GM12878 (cell line): Measurements from ENCODE around the gene LENG1. TPM values are rescaled to one million over a fixed set of nuclear protein-coding genes. Genes with fewer than 3 reads are reported as not detected.

Experiments used
- ATAC-seq: fragments of 200-7000 bp; cut with Tn5 transposase; 3 replicates; pipeline ENCODE4 v1.9.1; 2020; ENCODE audit warnings: mild to moderate bottlenecking, moderate library complexity
- BruUV-seq: library from RNA; stranded (reverse); fragments of 400-500 nt; replicated peaks from 2 replicates; lab custom pipeline; 2021; lab: Mats Ljungman, UMichigan
- CTCF ChIA-PET: fragments of 300-600 bp; sonication (Branson Sonifier 250); formaldehyde crosslinking; extraction: SDS; loops from one replicate; lab custom pipeline; 2021; ENCODE audit warnings: inconsistent platforms; lab: Yijun Ruan, JAX
- POLR2A ChIA-PET: fragments of 350-600 bp; formaldehyde crosslinking; extraction: SDS; loops from one replicate; lab custom pipeline; 2021; ENCODE audit warnings: inconsistent platforms; lab: Charles Lee
- RAD21 ChIA-PET: fragments of 300-600 bp; sonication (Branson Sonifier 250); formaldehyde crosslinking; loops from one replicate; lab custom pipeline; 2023; ENCODE audit warnings: antibody characterized with exemption; ENCODE audit not compliant: unreplicated experiment; lab: Charles Lee
- SMC1A ChIA-PET: fragments of 300-600 bp; sonication (Branson Sonifier 250); formaldehyde crosslinking; loops from one replicate; lab custom pipeline; 2023; ENCODE audit not compliant: unreplicated experiment, uncharacterized antibody; lab: Charles Lee
- DNase-seq: peaks from one replicate; pipeline ENCODE4 v3.0.0-alpha.2; 2011; ENCODE audit warnings: low read depth, low spot score
- FAIRE-seq: peaks from 3 replicates; lab custom pipeline; 2011; peaks lifted over from hg19 to GRCh38; lab: Jason Lieb, UNC
- H2AFZ ChIP-seq: 2 replicates; pipeline ENCODE4 v1.6.0; 2011; ENCODE audit warnings: low read depth, low read length, control low read depth; ENCODE audit not compliant: control insufficient read depth
- H3K27ac ChIP-seq: 2 replicates; pipeline ENCODE4 v1.5.1; 2011; ENCODE audit warnings: control low read depth; ENCODE audit not compliant: control insufficient read depth, insufficient read depth
- H3K27me3 ChIP-seq, 2 experiments: replicated peaks in 1 of 2; 2 replicates each; pipeline versions ENCODE4 v1.6.0 to v1.6.1; 2011; ENCODE audit warnings: low read length in 1 of 2; ENCODE audit not compliant: control insufficient read depth in 2 of 2, insufficient read depth in 2 of 2
- H3K36me3 ChIP-seq, 2 experiments: 2 replicates each; pipeline ENCODE4 v1.5.1; 2011; ENCODE audit warnings: low read length in 1 of 2; ENCODE audit not compliant: control insufficient read depth in 2 of 2, insufficient read depth in 2 of 2
- H3K4me1 ChIP-seq: 2 replicates; pipeline ENCODE4 v1.6.1; 2011; ENCODE audit warnings: mild to moderate bottlenecking, low read length, moderate library complexity, mixed read lengths; ENCODE audit not compliant: control insufficient read depth, insufficient read depth
- H3K4me2 ChIP-seq: 2 replicates; pipeline ENCODE4 v1.6.0; 2011; ENCODE audit warnings: control low read depth; ENCODE audit not compliant: control insufficient read depth, insufficient read depth
- H3K4me3 ChIP-seq: fragments of 200-600 bp; sonication (generic); 2 replicates; pipeline ENCODE4 v1.5.1; 2016
- H3K79me2 ChIP-seq: 2 replicates; pipeline ENCODE4 v1.6.0; 2011; ENCODE audit warnings: low read length; ENCODE audit not compliant: control insufficient read depth, insufficient read depth
- H3K9ac ChIP-seq: 2 replicates; pipeline ENCODE4 v1.8.0; 2011; ENCODE audit warnings: low read length, control low read depth, mixed read lengths; ENCODE audit not compliant: control insufficient read depth, insufficient read depth
- H3K9me3 ChIP-seq: replicated peaks from 3 replicates; pipeline ENCODE4 v1.5.1; 2011; ENCODE audit warnings: mild to moderate bottlenecking, low read length; ENCODE audit not compliant: control insufficient read depth, insufficient read depth
- H4K20me1 ChIP-seq: 2 replicates; pipeline ENCODE4 v1.6.0; 2011; ENCODE audit not compliant: control insufficient read depth, insufficient read depth
- CTCF ChIP-seq, 3 experiments: IDR thresholded peaks in 2 of 3; conservative IDR thresholded peaks in 1 of 3; 2 replicates each; pipeline ENCODE4 v1.5.1; 2011; ENCODE audit warnings: low read depth in 3 of 3, low read length in 3 of 3, mild to moderate bottlenecking in 3 of 3, control low read depth in 2 of 3, moderate library complexity in 2 of 3, inconsistent platforms in 1 of 3, mixed read lengths in 1 of 3; ENCODE audit not compliant: control insufficient read depth in 2 of 3, insufficient read depth in 1 of 3; ENCODE audit errors: extremely low read depth in 1 of 3
- FOXK2 ChIP-seq: fragments of 450-650 bp; IDR thresholded peaks from 2 replicates; pipeline ENCODE4 v1.6.1; 2017; ENCODE audit warnings: mild to moderate bottlenecking, moderate library complexity
- TARDBP ChIP-seq: IDR thresholded peaks from 2 replicates; pipeline ENCODE4 v1.6.1; 2016; ENCODE audit warnings: borderline replicate concordance
- ZZZ3 ChIP-seq: IDR thresholded peaks from 2 replicates; pipeline ENCODE4 v1.6.1; 2011; ENCODE audit warnings: low read depth; ENCODE audit not compliant: control insufficient read depth, insufficient read length
- WGBS: methylation state at CpG from one replicate; pipeline ENCODE4 v1.1.6; 2016; ENCODE audit warnings: low lambda C conversion rate; ENCODE audit not compliant: insufficient replicate concordance, insufficient coverage; ENCODE audit errors: missing lambda C conversion rate; 5-methylcytosine and 5-hydroxymethylcytosine counted together
- in situ Hi-C: fragments of 300-500 bp; cut with MboI; formaldehyde crosslinking; loops from 9 replicates; pipeline ENCODE4 v1.14.3; 2018; ENCODE audit warnings: mixed read lengths
- intact Hi-C: fragments of 100-400 bp; cut with micrococcal nuclease; formaldehyde crosslinking; loops from one replicate; pipeline ENCODE4 v1.14.2; 2022; ENCODE audit not compliant: unreplicated experiment
- polyA plus RNA-seq, 11 experiments: library from polyadenylated mRNA; depleted of rRNA in 4 of 11; unstranded in 6 of 11; stranded (reverse) in 5 of 11; fragments of >200 nt; fragmentation: Nextera tagmentation in 4 of 11; fragmentation: Illumina TruSeq in 1 of 11; extraction: Ambion mirVana in 4 of 11; extraction: Trizol in 1 of 11; gene quantifications; 1 replicate in 1 of 11; 2 replicates in 10 of 11; pipeline versions ENCODE4 v1.2.1 to v1.2.3, GENCODE V29; 2011 to 2016; ENCODE audit warnings: inconsistent platforms in 2 of 11, missing spikeins in 2 of 11, low read depth in 1 of 11
- total RNA-seq, 4 experiments: library from RNA; depleted of rRNA in 3 of 4; stranded (reverse); fragments of >200 nt in 3 of 4; fragmentation: Illumina TruSeq in 1 of 4; extraction: Trizol in 1 of 4; gene quantifications; 2 replicates each; pipeline versions ENCODE4 v1.2.1 to v1.2.3, GENCODE V29; 2013 to 2021

Gene LENG1
- total and polyA plus RNA-seq, 10 of the 15 experiments (the other 5 are each of a cell fraction or from before 2014, with no cell fraction given) = 0.21 to 10.8 (median 5.8) TPM

- H3K9ac ChIP-seq = no peak overlapping the region
- no peak overlapping the region for H2AFZ ChIP-seq
- no peak overlapping the region for H3K4me3 ChIP-seq
- DNase-seq = no peak
- peaks cover 16 to 17% of the 10 kb centered on the region in 2 experiments; a peak in 3 of 4 replicates for H3K36me3 ChIP-seq
- BruUV-seq = no TSS peak
- peaks cover 11% of the 10 kb centered on the region for H3K79me2 ChIP-seq
- ChIA-PET POLR2A (no interaction called here), SMC1A (interaction anchor here (0.5 kb wide), 1 partner anchor 141 kb away, joined by 3 read pairs; no protein-coding TSS in a partner anchor), RAD21 (no interaction called here), CTCF (no interaction called here)
- no peaks in the 10 kb centered on the region for H3K27me3 ChIP-seq
- no peak for FAIRE-seq
- H3K4me2 ChIP-seq = no peak overlapping the region
- H4K20me1 ChIP-seq = no peaks in the 10 kb centered on the region; the same call in 1 of the 2 replicates
- H3K27ac ChIP-seq = no peak overlapping the region
- intact Hi-C loops (loop anchor here (10.0 kb wide), 2 partner anchors 585 to 1005 kb away; partner anchors contain the start of gene ZNF160), in situ Hi-C loops (no loop called here)
- 66% methylated on average over 4 of the region's 6 CpGs for WGBS
- no peak for TF ChIP-seq FOXK2
- H3K9me3 ChIP-seq = no peaks in the 10 kb centered on the region
- ATAC-seq = no peak
- no peaks in the 10 kb centered on the region for H3K4me1 ChIP-seq
Measured at GRCh38 chr19:54109651-54110050, 49.9 kb downstream of the LENG1 start.

GRCh38 chr19:54108496-54108895 is 51.0 kb downstream of the LENG1 start:
- no peak for ATAC-seq
- Histone ChIP-seq H3K27me3 (no peaks in the 10 kb centered on the region), H3K27ac (no peak overlapping the region), H4K20me1 (no peaks in the 10 kb centered on the region; the same call in 1 of the 2 replicates), H3K79me2 (peaks cover 2% of the 10 kb centered on the region; the same call in 1 of the 2 replicates), H3K4me2 (no peak overlapping the region), H3K36me3 (peaks cover 16 to 17% of the 10 kb centered on the region in 2 experiments; a peak in 3 of 4 replicates), H3K4me3 (no peak overlapping the region), H3K4me1 (no peaks in the 10 kb centered on the region), H3K9me3 (no peaks in the 10 kb centered on the region), H3K9ac (no peak overlapping the region), H2AFZ (no peak overlapping the region)
- in situ Hi-C loops = no loop called here
- FAIRE-seq = no peak
- no TSS peak for BruUV-seq
- ChIA-PET CTCF (no interaction called here), POLR2A (no interaction called here), SMC1A (no interaction called here), RAD21 (no interaction called here)
- DNase-seq = no peak
- 77% methylated on average over 7 of the region's 7 CpGs for WGBS
- intact Hi-C loops = loop anchor here (10.0 kb wide), 2 partner anchors 584 to 1004 kb away; partner anchors contain the start of gene ZNF160
- TF ChIP-seq ZZZ3 (no peak), CTCF (IDR thresholded peaks at IDR 0.05 in 2 of 3, conservative IDR thresholded peaks at IDR 0.05 in 1 of 3; ENCODE audit: control insufficient read depth in 2 of 3, extremely low read depth in 1 of 3, insufficient read depth in 1 of 3, low read depth in 3 of 3, low read length in 3 of 3) (no peak), TARDBP (no peak)
